ENCODE data around the gene PHYHIPL. TPM values are rescaled to one million over a fixed set of nuclear protein-coding genes. Genes with fewer than 3 reads are reported as not detected.

The PHYHIPL gene
- total and polyA plus RNA-seq, 2 experiments from 2014 or later, result 1.1 TPM; not detected in 1

GRCh38 chr10:59175538-59176240, 754 bp upstream of the PHYHIPL start:
- Histone ChIP-seq H3K27ac (no peak overlapping the region), H3K27me3 (peaks cover 78% of the 10 kb centered on the region), H3K36me3 (no peaks in the 10 kb centered on the region), H3K9me3 (ENCODE audit: low read depth) (no peaks in the 10 kb centered on the region), H3K4me1 (ENCODE audit: low read depth) (peaks cover 13% of the 10 kb centered on the region), H3K4me3 (peak overlapping the region; percentile 55)
- DNase-seq (ENCODE audit: low read depth in 1 of 2, low spot score in 1 of 2), result peak in 1 of 2 donors; percentile 12
- no peak for TF ChIP-seq CTCF (IDR thresholded peaks at IDR 0.05; ENCODE audit: low read depth, low read length)

- Histone ChIP-seq H3K4me1 (ENCODE audit: low read depth) (peaks cover 13% of the 10 kb centered on the region), H3K4me3 (peak overlapping the region; percentile 55), H3K27ac (no peak overlapping the region), H3K27me3 (peaks cover 68% of the 10 kb centered on the region), H3K36me3 (no peaks in the 10 kb centered on the region), H3K9me3 (ENCODE audit: low read depth) (no peaks in the 10 kb centered on the region)
- DNase-seq (ENCODE audit: low read depth in 1 of 2, low spot score in 1 of 2), result peak; percentile 74 to 83
- TF ChIP-seq CTCF (IDR thresholded peaks at IDR 0.05; ENCODE audit: low read depth, low read length), result no peak
These were observed 771 bp downstream of the PHYHIPL start for GRCh38 chr10:59177031-59177797.

GRCh38 chr10:59177836-59178235, 1.4 kb downstream of the PHYHIPL start:
- H3K9me3 ChIP-seq (ENCODE audit: low read depth), result no peaks in the 10 kb centered on the region
- no peak overlapping the region for H3K4me3 ChIP-seq
- no peak for TF ChIP-seq CTCF (IDR thresholded peaks at IDR 0.05; ENCODE audit: low read depth, low read length)
- H3K27ac ChIP-seq, result no peak overlapping the region
- no peaks in the 10 kb centered on the region for H3K36me3 ChIP-seq
- peaks cover 63% of the 10 kb centered on the region for H3K27me3 ChIP-seq
- DNase-seq (ENCODE audit: low read depth in 1 of 2, low spot score in 1 of 2), result no peak
- peaks cover 13% of the 10 kb centered on the region for H3K4me1 ChIP-seq (ENCODE audit: low read depth)

GRCh38 chr10:59179068-59179467, 2.6 kb downstream of the PHYHIPL start:
- peaks cover 52% of the 10 kb centered on the region for H3K27me3 ChIP-seq
- TF ChIP-seq CTCF (IDR thresholded peaks at IDR 0.05; ENCODE audit: low read depth, low read length), result no peak
- no peak for DNase-seq (ENCODE audit: low read depth in 1 of 2, low spot score in 1 of 2)
- H3K27ac ChIP-seq, result no peak overlapping the region
- H3K9me3 ChIP-seq (ENCODE audit: low read depth), result no peaks in the 10 kb centered on the region
- H3K4me3 ChIP-seq, result no peak overlapping the region
- H3K4me1 ChIP-seq (ENCODE audit: low read depth), result peaks cover 13% of the 10 kb centered on the region
- H3K36me3 ChIP-seq, result no peaks in the 10 kb centered on the region

- H3K4me1 ChIP-seq (ENCODE audit: low read depth), result peaks cover 10% of the 10 kb centered on the region
- H3K27ac ChIP-seq, result no peak overlapping the region
- no peaks in the 10 kb centered on the region for H3K36me3 ChIP-seq
- H3K9me3 ChIP-seq (ENCODE audit: low read depth), result no peaks in the 10 kb centered on the region
- H3K4me3 ChIP-seq, result no peak overlapping the region
- no peak for DNase-seq (ENCODE audit: low read depth in 1 of 2, low spot score in 1 of 2)
- H3K27me3 ChIP-seq, result peaks cover 35% of the 10 kb centered on the region
- TF ChIP-seq CTCF (IDR thresholded peaks at IDR 0.05; ENCODE audit: low read depth, low read length), result no peak
These were observed 4.3 kb downstream of the PHYHIPL start for GRCh38 chr10:59180689-59181270.
